Aorta (tissue), 5 donors: ENCODE data around the gene AGO4. TPM values are rescaled to one million over a fixed set of nuclear protein-coding genes. Genes with fewer than 3 reads are reported as not detected.
"Not testable (repeated sequence)": the region's sequence is repeated elsewhere in the genome, so short reads cannot be mapped to it uniquely, and the experiment has no call there.

Experiments used
- ATAC-seq: fragments of 200-7000 bp; cut with Tn5 transposase; one replicate; pipeline ENCODE4 v1.9.1; 2022; ENCODE audit warnings: moderate library complexity; ENCODE audit not compliant: low FRiP score
- DNase-seq, 2 donors: peaks; one replicate each; pipeline ENCODE4 v3.0.0-alpha.2; 2020
- H3K27ac ChIP-seq, 2 donors: one replicate each; pipeline ENCODE4 v1.5.1; 2013; ENCODE audit warnings: low read length in 2 of 2, mild to moderate bottlenecking in 2 of 2, moderate library complexity in 2 of 2, control low read depth in 1 of 2, inconsistent platforms in 1 of 2, low read depth in 1 of 2
- H3K27me3 ChIP-seq, 2 donors: one replicate each; pipeline ENCODE4 v1.6.1; 2013; ENCODE audit warnings: control low read depth in 1 of 2, low read length in 1 of 2, mild to moderate bottlenecking in 1 of 2, moderate library complexity in 1 of 2; ENCODE audit not compliant: insufficient read depth in 2 of 2, control insufficient read depth in 1 of 2
- H3K36me3 ChIP-seq, 2 donors: one replicate each; pipeline ENCODE4 v1.6.1; 2013; ENCODE audit warnings: control low read depth in 1 of 2, low read length in 1 of 2, mild to moderate bottlenecking in 1 of 2; ENCODE audit not compliant: insufficient read depth in 2 of 2, control insufficient read depth in 1 of 2
- H3K4me1 ChIP-seq, 2 donors: one replicate each; pipeline ENCODE4 v1.6.1; 2013; ENCODE audit warnings: low read length in 2 of 2, control low read depth in 1 of 2, mild to moderate bottlenecking in 1 of 2, moderate library complexity in 1 of 2; ENCODE audit not compliant: insufficient read depth in 2 of 2, control insufficient read depth in 1 of 2
- H3K4me3 ChIP-seq, 2 donors: one replicate each; pipeline ENCODE4 v1.5.1; 2013; ENCODE audit warnings: low read length in 2 of 2, control low read depth in 1 of 2, mild to moderate bottlenecking in 1 of 2
- H3K9me3 ChIP-seq: one replicate; pipeline ENCODE4 v1.6.1; 2013; ENCODE audit warnings: mild to moderate bottlenecking, low read length; ENCODE audit not compliant: control insufficient read depth
- WGBS, 2 donors: extraction: QIAGEN DNeasy Blood & Tissue Kit; methylation state at CpG; one replicate each; pipeline ENCODE4 v1.1.7; 2013; 5-methylcytosine and 5-hydroxymethylcytosine counted together
- intact Hi-C, 2 donors: fragments of 100-400 bp; cut with DNase I; formaldehyde crosslinking; loops; one replicate each; pipeline versions ENCODE4 v1.14.2 to v1.15.0; 2022
- polyA plus RNA-seq, 2 donors: library from polyadenylated mRNA; stranded (reverse); fragments of 200-250 nt; gene quantifications; one replicate each; pipeline ENCODE4 v1.2.3, GENCODE V29; 2013
- total RNA-seq, 2 donors: library from RNA; stranded (reverse); fragmentation: NEBNext Ultra II Directional; extraction: Animal tissue kit (Norgen Biotek cat#: 25700); gene quantifications; one replicate each; pipeline ENCODE4 v1.2.1, GENCODE V29; 2021
- donor health status: healthy with polysubstance abuse.
- donor health status: Bipolar disorder and iron deficiency.
- donor health status: DM: no; HTN: no; CAD: no.
- donor health status: DM: no; HTN: no; CAD: no.
- donor health status: DM: yes; HTN: yes; CAD: no.

Gene AGO4
- total and polyA plus RNA-seq, 4 donors, result 5.6 to 39.9 (median 17.9) TPM

DNA sequence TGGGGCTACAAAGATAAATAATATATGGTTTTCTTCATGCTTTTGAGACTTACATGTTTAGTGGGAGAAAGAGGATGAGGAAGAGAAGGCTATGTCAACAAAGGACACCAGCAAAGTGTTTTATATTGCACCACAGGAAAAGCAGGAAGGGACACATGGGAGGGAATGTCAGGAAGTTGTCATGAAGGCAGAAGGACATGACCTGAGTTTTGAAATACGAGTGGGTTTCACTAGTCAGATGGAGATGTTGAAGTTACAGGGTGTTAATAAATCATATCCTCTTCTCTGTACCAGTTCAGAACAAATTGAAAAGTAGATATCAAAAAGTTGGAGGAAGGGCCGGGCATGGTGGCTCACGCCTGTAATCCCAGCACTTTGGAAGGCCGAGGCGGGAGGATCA is 57.0 kb downstream of the AGO4 start:
- Histone ChIP-seq H3K27me3 (no peaks in the 10 kb centered on the region), H3K4me3 (no peak overlapping the region), H3K36me3 (no peaks in the 10 kb centered on the region), H3K9me3 (no peaks in the 10 kb centered on the region), H3K4me1 (no peaks in the 10 kb centered on the region), H3K27ac (no peak overlapping the region)
- 90% methylated on average over 5 of the region's 5 CpGs for WGBS, 2 donors
- intact Hi-C loops, result no loop called here
- no peak for ATAC-seq
- no peak for DNase-seq

DNA sequence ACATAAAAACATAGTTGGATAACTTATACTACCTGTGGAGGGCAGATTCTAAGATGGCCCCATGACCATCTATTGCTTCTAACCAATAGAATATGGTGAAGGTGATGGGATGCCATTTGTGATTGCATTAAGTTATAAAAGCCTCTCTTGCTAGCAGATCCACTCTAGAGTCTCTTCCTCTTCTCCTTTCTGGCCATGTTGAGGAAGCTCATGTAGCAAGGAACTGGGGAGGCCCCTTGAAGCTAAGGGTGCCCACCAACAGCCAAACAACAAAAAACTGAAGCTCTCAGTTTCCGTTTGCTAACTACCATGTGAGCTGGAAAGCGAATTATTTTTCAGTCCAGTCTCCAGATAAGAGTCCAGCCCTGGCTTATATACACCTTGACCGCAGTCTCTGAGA is 59.2 kb downstream of the AGO4 start:
- Histone ChIP-seq H3K27ac (no peak overlapping the region), H3K9me3 (no peaks in the 10 kb centered on the region), H3K27me3 (no peaks in the 10 kb centered on the region), H3K4me1 (no peaks in the 10 kb centered on the region), H3K4me3 (no peak overlapping the region), H3K36me3 (no peaks in the 10 kb centered on the region)
- intact Hi-C loops, result no loop called here
- DNase-seq (no peak), ATAC-seq (no peak)
- WGBS, 2 donors, result 83% methylated on average over 3 of the region's 3 CpGs

DNA sequence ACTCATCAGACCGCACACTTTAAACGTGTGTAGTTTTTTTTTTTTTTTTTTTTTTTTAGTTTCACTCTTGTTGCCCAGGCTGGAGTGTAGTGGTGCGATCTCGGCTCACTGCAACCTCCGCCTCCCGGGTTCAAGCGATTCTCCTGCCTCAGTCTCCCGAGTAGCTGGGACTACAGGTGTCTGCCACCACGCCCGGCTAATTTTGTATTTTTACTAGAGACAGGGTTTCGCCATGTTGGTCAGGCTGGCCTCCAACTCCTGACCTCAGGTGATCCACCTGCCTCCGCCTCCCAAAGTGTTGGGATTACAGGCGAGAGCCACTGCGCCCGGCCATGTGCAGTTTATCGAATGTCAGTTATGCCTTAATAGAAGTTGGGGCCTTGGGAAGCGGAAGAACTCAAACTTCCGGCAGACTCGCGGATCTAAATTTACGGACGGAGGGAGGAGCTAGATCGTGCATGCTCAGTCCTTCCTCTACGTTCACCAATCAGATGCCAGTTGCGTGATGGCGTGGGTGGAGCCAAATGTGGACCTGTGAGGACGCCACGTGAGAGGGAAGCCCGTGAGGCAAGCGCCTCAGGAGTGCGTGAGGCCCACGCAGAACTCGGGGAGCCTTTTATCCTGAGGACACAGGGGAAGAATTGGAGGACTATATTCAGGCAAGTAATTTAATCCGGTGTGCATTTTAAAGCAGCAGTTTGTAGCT is 61.6 kb downstream of the AGO4 start:
- 89 to 92% methylated on average over 34 of the region's 34 CpGs for WGBS, 2 donors
- H3K4me1 ChIP-seq, H3K27me3 ChIP-seq, intact Hi-C loops, H3K27ac ChIP-seq, H3K4me3 ChIP-seq, H3K36me3 ChIP-seq, DNase-seq, H3K9me3 ChIP-seq, ATAC-seq: not testable (repeated sequence)

DNA sequence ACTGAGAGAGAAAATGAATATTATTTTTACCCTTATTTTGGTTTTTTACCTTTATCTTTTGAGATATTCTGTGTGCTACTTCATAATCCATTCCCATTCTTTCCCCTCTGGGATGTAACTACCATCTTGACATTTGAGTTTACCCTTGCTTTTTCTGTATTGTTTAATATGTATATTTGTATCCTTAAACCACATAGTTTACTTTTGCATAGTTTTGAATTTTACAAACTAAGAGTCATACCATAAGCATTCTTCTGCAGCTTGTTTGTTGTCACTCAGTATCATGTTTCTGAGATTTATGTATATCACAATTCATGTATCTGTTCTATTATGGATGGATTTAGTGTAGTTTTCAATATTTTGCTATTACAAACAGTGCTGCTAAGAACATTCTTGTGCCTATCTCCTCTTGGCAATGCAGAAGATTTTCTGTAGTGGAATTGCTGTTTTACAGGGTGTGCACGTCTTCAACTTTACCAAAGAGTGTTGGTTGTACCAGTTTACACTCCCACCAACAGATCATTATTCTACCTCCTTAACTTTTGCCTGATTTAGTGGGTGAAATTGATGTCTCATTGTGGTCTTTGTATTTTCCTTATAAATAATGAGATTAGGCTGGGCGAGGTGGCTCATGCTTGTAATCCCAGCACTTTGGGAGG is 63.0 kb downstream of the AGO4 start:
- no peaks in the 10 kb centered on the region for H3K4me1 ChIP-seq
- no peak overlapping the region for H3K4me3 ChIP-seq
- intact Hi-C loops, result no loop called here
- H3K9me3 ChIP-seq, result no peaks in the 10 kb centered on the region
- H3K27me3 ChIP-seq, result no peaks in the 10 kb centered on the region
- no peaks in the 10 kb centered on the region for H3K36me3 ChIP-seq
- DNase-seq (no peak), ATAC-seq (no peak)
- no peak overlapping the region for H3K27ac ChIP-seq
- 66 to 70% methylated on average over 2 of the region's 2 CpGs for WGBS, 2 donors

DNA sequence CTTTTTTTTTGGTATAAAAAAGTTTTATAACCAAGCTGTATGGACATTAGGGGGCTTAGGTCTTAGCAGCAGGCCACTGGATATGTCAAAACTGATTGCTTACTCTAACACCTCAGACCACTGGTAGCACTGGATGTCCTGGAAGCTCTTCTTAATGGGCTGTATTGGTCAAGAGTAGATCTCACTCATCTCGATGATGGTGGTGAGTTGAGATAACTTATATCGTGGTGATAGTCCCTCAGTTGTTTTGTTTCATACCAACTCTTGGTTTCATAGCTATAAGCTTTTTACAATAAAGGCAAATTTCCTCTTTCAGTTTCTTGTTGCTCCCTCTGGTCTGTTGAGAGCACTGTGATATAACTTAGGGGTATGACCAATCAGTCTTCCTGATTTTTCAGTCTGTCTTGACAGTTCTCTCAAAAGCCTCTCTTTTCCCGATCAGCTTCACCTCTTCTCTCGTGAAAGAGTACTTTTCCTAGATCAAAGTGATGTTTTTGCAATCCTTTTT is 65.5 kb downstream of the AGO4 start:
- Histone ChIP-seq H3K36me3 (no peaks in the 10 kb centered on the region), H3K4me3 (no peak overlapping the region), H3K27me3 (no peaks in the 10 kb centered on the region), H3K27ac (no peak overlapping the region), H3K9me3 (no peaks in the 10 kb centered on the region), H3K4me1 (no peaks in the 10 kb centered on the region)
- 86% methylated on average over 4 of the region's 4 CpGs for WGBS, 2 donors
- intact Hi-C loops, result no loop called here
- ATAC-seq, result no peak
- no peak for DNase-seq

DNA sequence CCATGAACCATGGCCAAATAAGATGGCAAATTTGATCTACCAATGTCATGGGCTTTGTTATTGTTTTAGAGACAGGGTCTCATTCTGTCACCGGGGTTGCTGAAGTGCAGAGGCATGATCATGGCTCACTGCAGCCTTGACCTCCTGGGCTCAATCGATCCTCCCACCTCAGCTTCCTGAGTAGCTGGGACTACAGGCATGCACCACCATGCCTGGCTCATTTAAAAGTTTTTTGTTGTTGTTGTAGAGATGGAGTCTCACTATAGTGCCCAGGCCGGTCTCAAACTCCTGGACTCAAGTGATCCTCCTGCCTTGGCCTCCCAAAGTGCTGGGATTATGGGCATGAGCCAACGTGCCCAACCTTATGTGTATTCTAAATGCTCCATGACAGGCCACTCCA is 66.3 kb downstream of the AGO4 start:
- H3K4me1 ChIP-seq, H3K27ac ChIP-seq, H3K36me3 ChIP-seq, DNase-seq, H3K9me3 ChIP-seq, intact Hi-C loops, H3K4me3 ChIP-seq, H3K27me3 ChIP-seq, ATAC-seq: not testable (repeated sequence)
- 83 to 86% methylated on average over 4 of the region's 4 CpGs for WGBS, 2 donors

DNA sequence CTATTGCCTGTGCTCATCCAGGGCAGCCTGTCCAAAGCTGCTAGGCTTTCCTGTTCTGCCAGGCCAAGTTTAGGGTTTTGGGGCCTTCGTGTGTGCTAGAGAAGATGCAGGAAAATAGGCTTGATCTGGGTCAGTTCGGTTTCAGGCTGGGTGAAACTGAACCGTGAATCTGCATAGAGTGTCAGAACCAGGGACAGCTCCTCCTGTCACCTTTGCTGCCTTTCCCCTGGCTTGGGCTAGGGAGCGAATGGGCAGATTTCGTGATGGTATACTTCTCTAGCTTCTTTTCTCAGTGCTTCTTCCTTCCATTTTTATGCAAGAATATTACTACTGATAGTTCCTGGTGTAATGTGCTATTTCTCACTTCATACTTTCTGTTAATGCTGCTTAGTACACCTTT is 69.2 kb downstream of the AGO4 start:
- ATAC-seq (no peak), DNase-seq (no peak)
- Histone ChIP-seq H3K27me3 (no peaks in the 10 kb centered on the region), H3K27ac (no peak overlapping the region), H3K36me3 (no peaks in the 10 kb centered on the region), H3K9me3 (no peaks in the 10 kb centered on the region), H3K4me3 (no peak overlapping the region), H3K4me1 (no peaks in the 10 kb centered on the region)
- 38 to 42% methylated on average over 5 of the region's 5 CpGs for WGBS, 2 donors
- intact Hi-C loops, result no loop called here

DNA sequence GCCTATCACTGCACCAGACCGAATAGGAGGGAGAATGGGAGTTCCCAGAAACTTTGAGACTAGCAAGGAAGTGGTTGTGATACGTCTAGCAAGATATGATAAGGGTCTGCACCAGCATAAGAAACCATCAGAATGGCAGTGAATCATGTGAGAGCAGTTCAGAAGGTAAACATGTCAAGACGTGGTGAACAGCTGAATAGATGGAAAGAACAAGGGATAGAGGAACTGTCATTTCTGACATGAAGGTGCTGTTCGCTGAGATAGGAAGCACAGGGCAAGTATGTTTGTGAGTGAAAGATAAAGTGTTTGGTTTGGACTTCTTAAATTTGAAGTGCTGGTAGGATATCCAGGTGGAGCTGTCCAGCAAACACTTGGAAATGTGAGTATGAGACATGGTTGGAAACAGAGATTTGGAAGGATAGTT is 74.0 kb downstream of the AGO4 start:
- H3K4me3 ChIP-seq, result no peak overlapping the region
- intact Hi-C loops, result no loop called here
- H3K27ac ChIP-seq, result no peak overlapping the region
- ATAC-seq (no peak), DNase-seq (no peak)
- H3K36me3 ChIP-seq, result no peaks in the 10 kb centered on the region
- WGBS, 2 donors, result 51 to 57% methylated on average over 4 of the region's 4 CpGs
- no peaks in the 10 kb centered on the region for H3K9me3 ChIP-seq
- H3K27me3 ChIP-seq, result no peaks in the 10 kb centered on the region
- no peaks in the 10 kb centered on the region for H3K4me1 ChIP-seq

DNA sequence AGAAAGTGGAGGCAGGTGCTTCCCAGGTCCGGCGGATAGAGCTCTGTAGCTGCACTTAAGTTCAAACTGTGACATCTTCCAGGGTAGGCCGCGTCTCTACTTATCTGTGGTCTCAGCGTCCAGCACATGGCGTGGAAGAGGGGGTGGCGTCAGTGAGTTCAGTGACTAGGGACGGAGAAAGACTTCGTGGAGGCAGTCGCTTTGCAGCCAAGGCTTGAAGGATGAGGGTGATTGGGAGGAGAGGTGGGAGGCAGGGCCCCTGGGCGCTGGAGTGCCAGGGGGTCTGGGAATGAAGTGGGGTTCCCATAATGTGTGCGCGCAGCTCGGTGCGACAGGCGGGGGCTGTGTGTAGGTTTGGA is 74.7 kb downstream of the AGO4 start:
- no peak for DNase-seq
- 48 to 50% methylated on average over 16 of the region's 16 CpGs for WGBS, 2 donors
- Histone ChIP-seq H3K4me1 (no peaks in the 10 kb centered on the region), H3K36me3 (no peaks in the 10 kb centered on the region), H3K4me3 (no peak overlapping the region), H3K9me3 (no peaks in the 10 kb centered on the region), H3K27ac (no peak overlapping the region), H3K27me3 (no peaks in the 10 kb centered on the region)
- intact Hi-C loops, result no loop called here
- no peak for ATAC-seq
